Gastroesophageal sphincter (tissue), 3 donors: ENCODE data around the gene DNLZ.

Source experiments
- EP300 ChIP-seq: sonication (generic); formaldehyde crosslinking; IDR thresholded peaks from one replicate; pipeline ENCODE4 v1.6.1; 2017; ENCODE audit warnings: antibody characterized with exemption, mild to moderate bottlenecking
- POLR2A ChIP-seq, 2 donors: fragments of 450-650 bp; IDR thresholded peaks; one replicate each; pipeline ENCODE4 v1.6.1; 2017; ENCODE audit warnings: antibody characterized with exemption in 2 of 2, mild to moderate bottlenecking in 2 of 2, moderate library complexity in 1 of 2
- TF ChIP-seq, protein P1 (sequence below), 4 experiments: fragments of 200-600 bp in 2 of 4; fragments of 450-650 bp in 2 of 4; sonication (generic) in 1 of 4; IDR thresholded peaks; one replicate each; pipeline ENCODE4 v1.5.1; 2017 to 2019; ENCODE audit warnings: antibody characterized with exemption in 4 of 4, mild to moderate bottlenecking in 2 of 4, moderate library complexity in 2 of 4

DNA sequence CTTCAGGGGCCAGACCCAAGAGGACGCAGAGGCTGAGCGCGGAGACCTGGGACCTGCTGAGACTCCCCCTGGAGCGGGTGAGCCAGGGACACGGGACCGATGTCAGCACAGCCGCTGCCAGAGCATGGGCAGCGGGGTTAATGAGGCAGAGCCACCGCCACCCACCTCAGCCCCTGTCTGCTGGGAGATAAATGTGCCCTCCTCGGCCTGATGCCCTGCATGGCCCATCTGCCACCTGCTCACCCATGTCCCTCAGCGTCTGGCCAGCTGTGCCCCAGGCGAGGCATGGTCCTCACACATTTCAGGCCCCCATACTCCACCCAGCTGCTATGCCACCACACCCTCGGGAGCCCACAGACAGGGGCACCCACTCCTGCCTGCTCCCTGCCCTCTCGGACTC lies 14.9 kb downstream of the DNLZ start:
- TF ChIP-seq, protein P1, sequence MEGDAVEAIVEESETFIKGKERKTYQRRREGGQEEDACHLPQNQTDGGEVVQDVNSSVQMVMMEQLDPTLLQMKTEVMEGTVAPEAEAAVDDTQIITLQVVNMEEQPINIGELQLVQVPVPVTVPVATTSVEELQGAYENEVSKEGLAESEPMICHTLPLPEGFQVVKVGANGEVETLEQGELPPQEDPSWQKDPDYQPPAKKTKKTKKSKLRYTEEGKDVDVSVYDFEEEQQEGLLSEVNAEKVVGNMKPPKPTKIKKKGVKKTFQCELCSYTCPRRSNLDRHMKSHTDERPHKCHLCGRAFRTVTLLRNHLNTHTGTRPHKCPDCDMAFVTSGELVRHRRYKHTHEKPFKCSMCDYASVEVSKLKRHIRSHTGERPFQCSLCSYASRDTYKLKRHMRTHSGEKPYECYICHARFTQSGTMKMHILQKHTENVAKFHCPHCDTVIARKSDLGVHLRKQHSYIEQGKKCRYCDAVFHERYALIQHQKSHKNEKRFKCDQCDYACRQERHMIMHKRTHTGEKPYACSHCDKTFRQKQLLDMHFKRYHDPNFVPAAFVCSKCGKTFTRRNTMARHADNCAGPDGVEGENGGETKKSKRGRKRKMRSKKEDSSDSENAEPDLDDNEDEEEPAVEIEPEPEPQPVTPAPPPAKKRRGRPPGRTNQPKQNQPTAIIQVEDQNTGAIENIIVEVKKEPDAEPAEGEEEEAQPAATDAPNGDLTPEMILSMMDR (IDR thresholded peaks at IDR 0.05) = no peak
- TF ChIP-seq EP300 (no peak), POLR2A (IDR thresholded peaks at IDR 0.05) (no peak)
